Tibial nerve (tissue), 4 donors: ENCODE measurements around the gene CRYAA.
"Not testable (repeated sequence)": the region's sequence is repeated elsewhere in the genome, so short reads cannot be mapped to it uniquely, and the experiment has no call there.

Experiments
- EP300 ChIP-seq, 2 donors: sonication (generic); formaldehyde crosslinking; IDR thresholded peaks; one replicate each; pipeline ENCODE4 v1.6.1; 2017; ENCODE audit warnings: antibody characterized with exemption in 2 of 2, mild to moderate bottlenecking in 1 of 2
- TF ChIP-seq, protein P1 (sequence below), 5 experiments: fragments of 200-600 bp in 3 of 5; fragments of 450-650 bp in 2 of 5; sonication (generic) in 3 of 5; IDR thresholded peaks; one replicate each; pipeline ENCODE4 v1.5.1; 2016 to 2019; ENCODE audit warnings: antibody characterized with exemption in 5 of 5, mild to moderate bottlenecking in 3 of 5, moderate library complexity in 2 of 5

DNA sequence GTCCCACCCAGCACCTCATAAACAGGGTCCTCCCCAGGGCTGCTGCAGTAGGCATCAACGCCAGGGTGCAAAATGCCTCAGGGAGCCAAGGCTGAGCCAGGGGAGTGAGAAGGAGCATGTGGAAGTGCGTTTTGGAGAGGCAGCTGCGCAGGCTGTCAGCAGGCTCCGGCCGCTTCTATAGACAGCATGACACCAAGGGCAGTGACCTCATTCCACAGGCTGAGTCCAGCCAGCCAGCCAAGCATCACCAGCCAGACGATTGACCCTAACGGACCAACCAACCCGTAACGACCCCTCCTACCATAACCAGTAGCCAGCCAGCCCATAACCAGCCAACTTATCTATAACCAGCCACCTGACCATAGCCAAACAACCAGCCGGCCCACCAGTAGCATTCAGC lies 1.1 kb downstream of the CRYAA start:
- TF ChIP-seq EP300 (IDR thresholded peaks at IDR 0.05) = not testable (repeated sequence)
- TF ChIP-seq, protein P1, sequence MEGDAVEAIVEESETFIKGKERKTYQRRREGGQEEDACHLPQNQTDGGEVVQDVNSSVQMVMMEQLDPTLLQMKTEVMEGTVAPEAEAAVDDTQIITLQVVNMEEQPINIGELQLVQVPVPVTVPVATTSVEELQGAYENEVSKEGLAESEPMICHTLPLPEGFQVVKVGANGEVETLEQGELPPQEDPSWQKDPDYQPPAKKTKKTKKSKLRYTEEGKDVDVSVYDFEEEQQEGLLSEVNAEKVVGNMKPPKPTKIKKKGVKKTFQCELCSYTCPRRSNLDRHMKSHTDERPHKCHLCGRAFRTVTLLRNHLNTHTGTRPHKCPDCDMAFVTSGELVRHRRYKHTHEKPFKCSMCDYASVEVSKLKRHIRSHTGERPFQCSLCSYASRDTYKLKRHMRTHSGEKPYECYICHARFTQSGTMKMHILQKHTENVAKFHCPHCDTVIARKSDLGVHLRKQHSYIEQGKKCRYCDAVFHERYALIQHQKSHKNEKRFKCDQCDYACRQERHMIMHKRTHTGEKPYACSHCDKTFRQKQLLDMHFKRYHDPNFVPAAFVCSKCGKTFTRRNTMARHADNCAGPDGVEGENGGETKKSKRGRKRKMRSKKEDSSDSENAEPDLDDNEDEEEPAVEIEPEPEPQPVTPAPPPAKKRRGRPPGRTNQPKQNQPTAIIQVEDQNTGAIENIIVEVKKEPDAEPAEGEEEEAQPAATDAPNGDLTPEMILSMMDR (IDR thresholded peaks at IDR 0.05) = not testable (repeated sequence)
